IMR-90 (cell line): Measurements from ENCODE around the gene ME2. TPM values are rescaled to one million over a fixed set of nuclear protein-coding genes. Genes with fewer than 3 reads are reported as not detected.

Experiments
- ATAC-seq: fragments of 200-7000 bp; cut with Tn5 transposase; 2 replicates; pipeline ENCODE4 v1.9.1; 2020; ENCODE audit warnings: low read depth, mild to moderate bottlenecking, moderate library complexity
- BruUV-seq: library from RNA; stranded (reverse); fragments of 400-500 nt; replicated peaks from 2 replicates; lab custom pipeline; 2021; lab: Mats Ljungman, UMichigan
- CTCF ChIA-PET: fragments of 300-600 bp; formaldehyde crosslinking; extraction: SDS; loops from one replicate; lab custom pipeline; 2021; ENCODE audit warnings: antibody characterized with exemption; lab: Yijun Ruan, JAX
- POLR2A ChIA-PET: fragments of 300-600 bp; sonication (Branson Sonifier 250); formaldehyde crosslinking; loops from one replicate; lab custom pipeline; 2022; ENCODE audit warnings: antibody characterized with exemption; ENCODE audit not compliant: unreplicated experiment; lab: Charles Lee
- DNase-seq: peaks from one replicate; pipeline ENCODE4 v3.0.0; 2013
- H2AFZ ChIP-seq: replicated peaks from 2 replicates; pipeline ENCODE3; 2013; ENCODE audit warnings: low read length, mild to moderate bottlenecking; ENCODE audit not compliant: poor library complexity
- H2AK5ac ChIP-seq: 2 replicates; pipeline ENCODE4 v1.6.1; 2013; ENCODE audit warnings: low read depth, low read length, inconsistent platforms
- H2AK9ac ChIP-seq: replicated peaks from 2 replicates; pipeline ENCODE3; 2013; ENCODE audit warnings: mild to moderate bottlenecking, low read depth, low read length, moderate library complexity; ENCODE audit not compliant: poor library complexity
- H2BK120ac ChIP-seq: 2 replicates; pipeline ENCODE4 v1.6.1; 2013; ENCODE audit warnings: low read depth, low read length, inconsistent platforms
- H2BK15ac ChIP-seq: 3 replicates; pipeline ENCODE4 v1.6.1; 2013; ENCODE audit warnings: low read depth, low read length, inconsistent platforms
- H2BK20ac ChIP-seq: 2 replicates; pipeline ENCODE4 v1.6.1; 2013; ENCODE audit warnings: low read depth, mild to moderate bottlenecking, inconsistent platforms, low read length, moderate library complexity
- H2BK5ac ChIP-seq: 2 replicates; pipeline ENCODE4 v1.6.1; 2013; ENCODE audit warnings: mild to moderate bottlenecking, low read depth, low read length, inconsistent platforms; ENCODE audit not compliant: poor library complexity, severe bottlenecking
- H3K14ac ChIP-seq: replicated peaks from 2 replicates; pipeline ENCODE4 v1.6.1; 2013; ENCODE audit warnings: low read depth, low read length, inconsistent platforms
- H3K18ac ChIP-seq: 2 replicates; pipeline ENCODE4 v1.6.1; 2013; ENCODE audit warnings: low read depth, low read length, control low read depth
- H3K23ac ChIP-seq: 2 replicates; pipeline ENCODE4 v1.6.1; 2013; ENCODE audit warnings: low read depth, low read length, inconsistent platforms
- H3K27ac ChIP-seq: 2 replicates; pipeline ENCODE4 v1.5.1; 2013; ENCODE audit warnings: mild to moderate bottlenecking, control low read depth, low read length; ENCODE audit not compliant: insufficient read depth
- H3K27me3 ChIP-seq: 2 replicates; pipeline ENCODE4 v1.6.1; 2013; ENCODE audit warnings: low read length; ENCODE audit not compliant: control insufficient read depth, insufficient read depth
- H3K36me3 ChIP-seq: 2 replicates; pipeline ENCODE4 v1.6.1; 2013; ENCODE audit warnings: low read length, mixed read lengths; ENCODE audit not compliant: control insufficient read depth, insufficient read depth
- H3K4ac ChIP-seq: 2 replicates; pipeline ENCODE4 v1.6.1; 2013; ENCODE audit warnings: low read depth, low read length, inconsistent platforms
- H3K4me1 ChIP-seq: 2 replicates; pipeline ENCODE4 v1.6.1; 2013; ENCODE audit warnings: low read length, mixed read lengths; ENCODE audit not compliant: control insufficient read depth, insufficient read depth
- H3K4me2 ChIP-seq: 2 replicates; pipeline ENCODE4 v1.6.1; 2013; ENCODE audit warnings: low read depth, mild to moderate bottlenecking, control low read depth, low read length, moderate library complexity
- H3K4me3 ChIP-seq: 2 replicates; pipeline ENCODE4 v1.5.1; 2013; ENCODE audit warnings: low read depth, mild to moderate bottlenecking, control low read depth, low read length, moderate library complexity; ENCODE audit not compliant: insufficient read depth
- H3K56ac ChIP-seq: 2 replicates; pipeline ENCODE4 v1.6.1; 2013; ENCODE audit warnings: low read length, inconsistent platforms; ENCODE audit not compliant: insufficient read depth; ENCODE audit errors: extremely low read depth
- H3K79me1 ChIP-seq, 2 experiments: 2 replicates each; pipeline ENCODE4 v1.6.1; 2013; ENCODE audit warnings: low read length in 2 of 2, inconsistent platforms in 1 of 2, low read depth in 1 of 2
- H3K9ac ChIP-seq: 2 replicates; pipeline ENCODE4 v1.6.1; 2013; ENCODE audit warnings: low read depth, low read length, control low read depth
- H3K9me1 ChIP-seq: 2 replicates; pipeline ENCODE4 v1.6.1; 2013; ENCODE audit warnings: low read length, inconsistent platforms; ENCODE audit not compliant: insufficient read depth
- H3K9me3 ChIP-seq: 2 replicates; pipeline ENCODE4 v1.6.1; 2013; ENCODE audit warnings: low read length; ENCODE audit not compliant: control insufficient read depth, insufficient read depth
- H4K20me1 ChIP-seq: 2 replicates; pipeline ENCODE4 v1.6.1; 2013; ENCODE audit warnings: low read length, inconsistent platforms; ENCODE audit not compliant: insufficient read depth
- H4K5ac ChIP-seq: 2 replicates; pipeline ENCODE4 v1.6.1; 2013; ENCODE audit warnings: mild to moderate bottlenecking, low read depth, low read length, control low read depth
- H4K8ac ChIP-seq, 2 experiments: 2 replicates each; pipeline ENCODE4 v1.6.1; 2013; ENCODE audit warnings: low read depth in 2 of 2, low read length in 2 of 2, control low read depth in 1 of 2, inconsistent platforms in 1 of 2
- H4K91ac ChIP-seq: 2 replicates; pipeline ENCODE4 v1.6.1; 2013; ENCODE audit warnings: low read depth, low read length, inconsistent platforms; ENCODE audit not compliant: insufficient read depth
- CHD1 ChIP-seq: IDR thresholded peaks from 2 replicates; pipeline ENCODE4 v1.6.1; 2012; ENCODE audit warnings: low read depth, low read length, improper control_type of control experiment
- WGBS, 2 experiments: methylation state at CpG; one replicate each; pipeline versions ENCODE4 v1.1.5 to v1.1.7; 2013; ENCODE audit warnings: missing lambda C conversion rate in 2 of 2; ENCODE audit not compliant: insufficient read length in 1 of 2; ENCODE audit errors: extremely low coverage in 2 of 2; 5-methylcytosine and 5-hydroxymethylcytosine counted together
- dilution Hi-C: fragments of 300-500 bp; cut with HindIII; formaldehyde crosslinking; loops from one replicate; pipeline ENCODE4 v1.14.3; 2018; ENCODE audit warnings: low sequenced_read_pairs; ENCODE audit not compliant: unreplicated experiment
- in situ Hi-C: fragments of 300-500 bp; cut with MboI; formaldehyde crosslinking; loops from 3 replicates; pipeline ENCODE4 v1.14.3; 2019; ENCODE audit warnings: low sequenced_read_pairs, inconsistent platforms, mixed read lengths
- intact Hi-C: fragments of 100-400 bp; cut with micrococcal nuclease; formaldehyde crosslinking; loops from 2 replicates; pipeline ENCODE4 v1.10.0; 2022
- polyA plus RNA-seq, 3 experiments: library from polyadenylated mRNA; depleted of rRNA; stranded (reverse); fragments of >200 nt; gene quantifications; 2 replicates each; pipeline ENCODE4 v1.2.3, GENCODE V29; 2012; ENCODE audit warnings: low replicate concordance in 1 of 3
- total RNA-seq: library from RNA; depleted of rRNA; stranded (reverse); fragments of >200 nt; gene quantifications from 2 replicates; pipeline ENCODE4 v1.2.3, GENCODE V29; 2012
- TF ChIP-seq, protein P1 (sequence below): fragments of 150-350 bp; IDR thresholded peaks from 2 replicates; pipeline ENCODE4 v1.6.1; 2017; ENCODE audit warnings: mild to moderate bottlenecking, antibody characterized with exemption, low read length, low read depth

Gene ME2
- total and polyA plus RNA-seq, 2 of the 4 experiments (the other 2 are of a cell fraction), result 29.7 to 32.6 TPM

DNA sequence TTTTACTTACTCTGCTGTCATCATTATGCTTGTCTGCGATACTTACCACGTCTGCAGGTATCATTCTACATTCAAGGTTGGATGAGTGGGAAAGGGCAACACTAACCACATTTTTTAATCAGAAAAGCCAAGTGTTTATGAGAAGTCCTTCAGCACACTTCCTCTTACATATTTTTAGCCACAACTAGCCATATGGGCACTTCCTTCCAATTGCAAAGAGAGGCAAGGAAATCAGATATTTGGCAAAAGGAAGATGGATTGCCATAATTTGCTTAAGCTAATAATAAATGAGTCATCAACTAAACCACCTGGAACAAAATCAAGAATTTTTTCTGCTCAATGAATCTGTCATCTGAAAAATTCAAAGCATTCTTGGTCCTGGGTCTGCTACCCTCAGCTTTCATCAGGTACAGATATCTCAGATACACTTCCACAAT, 42.4 kb upstream of the ME2 start:
- Histone ChIP-seq H3K4me2 (no peak overlapping the region), H2AFZ (no peak overlapping the region), H3K18ac (no peak overlapping the region), H3K9ac (no peak overlapping the region), H2BK120ac (no peak overlapping the region), H4K8ac (no peak overlapping the region), H3K36me3 (no peaks in the 10 kb centered on the region), H3K14ac (no peak overlapping the region), H3K4me1 (no peaks in the 10 kb centered on the region), H3K27me3 (peaks cover 4% of the 10 kb centered on the region), H4K20me1 (no peaks in the 10 kb centered on the region), H3K56ac (no peak overlapping the region), H4K5ac (no peak overlapping the region), H3K27ac (no peak overlapping the region), H3K4ac (no peak overlapping the region), H3K9me1 (no peaks in the 10 kb centered on the region), H2BK20ac (no peak overlapping the region), H4K91ac (no peak overlapping the region), H2BK15ac (no peak overlapping the region), H2BK5ac (no peak overlapping the region), H2AK9ac (no peak overlapping the region), H3K79me1 (no peaks in the 10 kb centered on the region), H3K9me3 (no peaks in the 10 kb centered on the region), H3K23ac (no peak overlapping the region), H3K4me3 (no peak overlapping the region), H2AK5ac (no peak overlapping the region)
- in situ Hi-C loops, result no loop called here
- POLR2A ChIA-PET, result interaction anchor here (0.6 kb wide), 1 partner anchor 17 kb away, joined by 4 read pairs; no protein-coding TSS in a partner anchor
- intact Hi-C loops, result no loop called here
- ATAC-seq (no peak), DNase-seq (peak; percentile 35)
- no CpG with 5 or more reads among the region's 2 CpGs for WGBS, 2 experiments
- TF ChIP-seq, protein P1, sequence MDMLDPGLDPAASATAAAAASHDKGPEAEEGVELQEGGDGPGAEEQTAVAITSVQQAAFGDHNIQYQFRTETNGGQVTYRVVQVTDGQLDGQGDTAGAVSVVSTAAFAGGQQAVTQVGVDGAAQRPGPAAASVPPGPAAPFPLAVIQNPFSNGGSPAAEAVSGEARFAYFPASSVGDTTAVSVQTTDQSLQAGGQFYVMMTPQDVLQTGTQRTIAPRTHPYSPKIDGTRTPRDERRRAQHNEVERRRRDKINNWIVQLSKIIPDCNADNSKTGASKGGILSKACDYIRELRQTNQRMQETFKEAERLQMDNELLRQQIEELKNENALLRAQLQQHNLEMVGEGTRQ, result peak; percentile 54; the same call in 1 of the 2 replicates
- TF ChIP-seq CHD1, result no peak
- BruUV-seq, result no TSS peak
- dilution Hi-C loops, result no loop called here
- CTCF ChIA-PET, result interaction anchor here (0.7 kb wide), 2 partner anchors 107 to 297 kb away, joined by 3 read pairs; no protein-coding TSS in a partner anchor
